Naive thymus-derived CD4-positive, alpha-beta T cell (primary cell): ENCODE measurements around the gene RERE. TPM values are rescaled to one million over a fixed set of nuclear protein-coding genes. Genes with fewer than 3 reads are reported as not detected.
"Not testable (repeated sequence)": the region's sequence is repeated elsewhere in the genome, so short reads cannot be mapped to it uniquely, and the experiment has no call there.

Experiments
- ATAC-seq: fragments of 150-1000 bp; cut with Tn5 transposase; 2 replicates; pipeline ENCODE4 v1.10.0; 2021; ENCODE audit warnings: mild to moderate bottlenecking, moderate library complexity
- CTCF ChIA-PET: fragments of 350-600 bp; sonication (Branson Sonifier 250); formaldehyde crosslinking; loops from one replicate; lab custom pipeline; 2021; ENCODE audit warnings: antibody characterized with exemption; lab: Charles Lee
- POLR2A ChIA-PET: fragments of 350-600 bp; sonication (Branson Sonifier 250); formaldehyde crosslinking; loops from one replicate; lab custom pipeline; 2021; ENCODE audit warnings: antibody characterized with exemption, inconsistent platforms; lab: Charles Lee
- DNase-seq, 9 donors: peaks; one replicate each; pipeline versions ENCODE4 v3.0.0 to v3.0.0-alpha.2; 2020 to 2022; ENCODE audit warnings: mixed read lengths in 1 of 9
- H3K27ac ChIP-seq: one replicate; pipeline ENCODE4 v1.7.0; 2013; ENCODE audit warnings: mild to moderate bottlenecking, low read depth, low read length, moderate library complexity
- H3K27me3 ChIP-seq, 2 donors: one replicate each; pipeline ENCODE4 v1.7.0; 2013; ENCODE audit warnings: low read length in 2 of 2, mild to moderate bottlenecking in 2 of 2, moderate library complexity in 2 of 2; ENCODE audit not compliant: control insufficient read depth in 2 of 2, insufficient read depth in 2 of 2
- H3K36me3 ChIP-seq, 3 experiments: 1 replicate in 2 of 3; 2 replicates in 1 of 3; pipeline ENCODE4 v1.7.0; 2013; ENCODE audit warnings: low read length in 3 of 3, mild to moderate bottlenecking in 3 of 3, moderate library complexity in 1 of 3; ENCODE audit not compliant: insufficient read depth in 3 of 3, control insufficient read depth in 2 of 3
- H3K4me1 ChIP-seq, 2 donors: one replicate each; pipeline ENCODE4 v1.7.0; 2013; ENCODE audit warnings: low read length in 2 of 2, mild to moderate bottlenecking in 2 of 2, moderate library complexity in 1 of 2; ENCODE audit not compliant: control insufficient read depth in 2 of 2, insufficient read depth in 2 of 2
- H3K4me3 ChIP-seq: 2 replicates; pipeline ENCODE4 v1.7.0; 2013; ENCODE audit warnings: mild to moderate bottlenecking, low read length
- H3K9me3 ChIP-seq, 3 experiments: 1 replicate in 2 of 3; 2 replicates in 1 of 3; pipeline ENCODE4 v1.7.0; 2013; ENCODE audit warnings: low read length in 3 of 3; ENCODE audit not compliant: control insufficient read depth in 2 of 3
- H3K27ac Mint-ChIP-seq, 9 donors: one replicate each; pipeline ENCODE4 v1.8.0; 2020 to 2022; ENCODE audit warnings: mixed read lengths in 9 of 9, mild to moderate bottlenecking in 8 of 9, moderate library complexity in 5 of 9, inconsistent platforms in 2 of 9
- H3K27me3 Mint-ChIP-seq, 5 donors: one replicate each; pipeline ENCODE4 v1.8.0; 2021 to 2022; ENCODE audit warnings: mixed read lengths in 5 of 5, mild to moderate bottlenecking in 1 of 5
- H3K36me3 Mint-ChIP-seq, 5 donors: one replicate each; pipeline ENCODE4 v1.8.0; 2020 to 2022; ENCODE audit warnings: mixed read lengths in 5 of 5, mild to moderate bottlenecking in 3 of 5, inconsistent platforms in 1 of 5
- H3K4me1 Mint-ChIP-seq, 7 donors: one replicate each; pipeline ENCODE4 v1.8.0; 2020 to 2022; ENCODE audit warnings: mixed read lengths in 7 of 7, mild to moderate bottlenecking in 3 of 7, inconsistent platforms in 1 of 7
- H3K4me3 Mint-ChIP-seq, 10 donors: one replicate each; pipeline ENCODE4 v1.8.0; 2020 to 2022; ENCODE audit warnings: mild to moderate bottlenecking in 10 of 10, mixed read lengths in 10 of 10, moderate library complexity in 6 of 10, inconsistent platforms in 2 of 10
- H3K9me3 Mint-ChIP-seq, 11 donors: one replicate each; pipeline ENCODE4 v1.8.0; 2020 to 2022; ENCODE audit warnings: mixed read lengths in 11 of 11, mild to moderate bottlenecking in 4 of 11, inconsistent platforms in 1 of 11, moderate library complexity in 1 of 11
- intact Hi-C, 2 donors: fragments of 100-400 bp; cut with micrococcal nuclease; formaldehyde crosslinking; loops; one replicate each; pipeline ENCODE4 v1.15.1; 2023
- polyA plus RNA-seq, 2 donors: library from polyadenylated mRNA; unstranded; fragments of 300-500 nt; fragmentation: Illumina TruSeq; gene quantifications; one replicate each; pipeline ENCODE4 v1.2.3, GENCODE V29; 2021
- total RNA-seq, 6 experiments: library from RNA in 5 of 6; stranded (reverse) in 5 of 6; gene quantifications; 1 replicate in 5 of 6; 2 replicates in 1 of 6; pipeline ENCODE4 v1.2.3 and lab custom pipeline; 2021 to 2026

RERE gene
- total and polyA plus RNA-seq, 7 experiments from 2014 or later: 7.3 to 114 (median 106) TPM

GRCh38 chr1:8702472-8702849 is 115.0 kb downstream of the RERE start:
- Histone ChIP-seq H3K27me3 (peaks cover 3 to 27% of the 10 kb centered on the region in 2 donors), H3K4me1 (peaks cover 19 to 23% of the 10 kb centered on the region in 2 donors), H3K27ac (no peak overlapping the region), H3K36me3 (no peaks in the 10 kb centered on the region), H3K4me3 (no peak overlapping the region), H3K9me3 (no peaks in the 10 kb centered on the region)
- Mint-ChIP-seq H3K27ac (peak overlapping the region in 6 of 9 donors; percentile 52 to 91 (median 64)), H3K4me1 (peaks cover 19 to 53% (median 30%) of the 10 kb centered on the region in 7 donors), H3K27me3 (peaks cover 9 to 55% (median 52%) of the 10 kb centered on the region in 5 donors), H3K9me3 (peaks cover 0 to 6% (median 0%) of the 10 kb centered on the region in 11 donors), H3K4me3 (peak overlapping the region; percentile 53 to 88 (median 76)), H3K36me3 (peaks cover 0 to 4% (median 2%) of the 10 kb centered on the region in 5 donors)
- POLR2A ChIA-PET: interaction anchor here (0.7 to 0.8 kb wide), 2 partner anchors 22 to 33 kb away, joined by 3 read pairs; no protein-coding TSS in a partner anchor
- intact Hi-C loops: loop anchor here (1.0 to 10.0 kb wide), 6 partner anchors 8 to 550 kb away; partner anchors contain the start of genes RERE (in 2 of the 2) and GPR157 (in 1 of the 2)
- ATAC-seq (no peak), DNase-seq (peak in 4 of 9 donors; percentile 22 to 39 (median 28))
- CTCF ChIA-PET: no interaction called here

GRCh38 chr1:8701794-8702471 is 115.5 kb downstream of the RERE start:
- peak overlapping the region; percentile 10 to 93 (median 86) for H3K27ac Mint-ChIP-seq
- H3K4me3 Mint-ChIP-seq: peak overlapping the region; percentile 53 to 88 (median 76)
- H3K27me3 Mint-ChIP-seq: peaks cover 9 to 50% (median 47%) of the 10 kb centered on the region in 5 donors
- H3K36me3 Mint-ChIP-seq: peaks cover 0 to 4% (median 0%) of the 10 kb centered on the region in 5 donors
- no peaks in the 10 kb centered on the region for H3K36me3 ChIP-seq
- H3K4me3 ChIP-seq: no peak overlapping the region
- no peak for ATAC-seq
- no peak overlapping the region for H3K27ac ChIP-seq
- peak in 3 of 9 donors; percentile 20 to 27 (median 25) for DNase-seq
- ChIA-PET CTCF (no interaction called here), POLR2A (interaction anchor here (0.6 to 1.0 kb wide), 4 partner anchors 11 to 103 kb away, joined by 3 to 6 read pairs (median 3); no protein-coding TSS in a partner anchor)
- H3K9me3 Mint-ChIP-seq: peaks cover 0 to 6% (median 0%) of the 10 kb centered on the region in 11 donors
- intact Hi-C loops: loop anchor here (1.0 to 10.0 kb wide), 10 partner anchors 8 to 550 kb away; partner anchors contain the start of genes RERE (in 2 of the 2) and GPR157 (in 1 of the 2)
- peaks cover 19 to 50% (median 30%) of the 10 kb centered on the region in 7 donors for H3K4me1 Mint-ChIP-seq
- peaks cover 19 to 23% of the 10 kb centered on the region in 2 donors for H3K4me1 ChIP-seq
- H3K27me3 ChIP-seq: peaks cover 3 to 27% of the 10 kb centered on the region in 2 donors
- H3K9me3 ChIP-seq: no peaks in the 10 kb centered on the region

- peaks cover 4 to 34% (median 28%) of the 10 kb centered on the region in 5 donors for H3K27me3 Mint-ChIP-seq
- H3K27ac Mint-ChIP-seq: peak overlapping the region in 3 of 9 donors; percentile 8 to 51 (median 16)
- Histone ChIP-seq H3K4me3 (no peak overlapping the region), H3K27me3 (peaks cover 3 to 20% of the 10 kb centered on the region in 2 donors), H3K9me3 (no peaks in the 10 kb centered on the region), H3K36me3 (no peaks in the 10 kb centered on the region), H3K4me1 (peaks cover 19 to 23% of the 10 kb centered on the region in 2 donors), H3K27ac (no peak overlapping the region)
- ChIA-PET POLR2A (interaction anchor here (1.1 kb wide), 1 partner anchor 14 kb away, joined by 3 read pairs; no protein-coding TSS in a partner anchor), CTCF (no interaction called here)
- peaks cover 0 to 4% (median 0%) of the 10 kb centered on the region in 5 donors for H3K36me3 Mint-ChIP-seq
- DNase-seq (no peak), ATAC-seq (no peak)
- intact Hi-C loops: loop anchor here (2.0 to 10.0 kb wide), 6 partner anchors 35 to 547 kb away; partner anchors contain the start of genes GPR157 (in 1 of the 2) and RERE (in 1 of the 2)
- peaks cover 22 to 54% (median 30%) of the 10 kb centered on the region in 7 donors for H3K4me1 Mint-ChIP-seq
- H3K9me3 Mint-ChIP-seq: peaks cover 0 to 6% (median 0%) of the 10 kb centered on the region in 11 donors
- no peak overlapping the region for H3K4me3 Mint-ChIP-seq
Observed at GRCh38 chr1:8699679-8700078, 117.8 kb downstream of the RERE start.

- H3K9me3 Mint-ChIP-seq: peaks cover 0 to 6% (median 0%) of the 10 kb centered on the region in 11 donors
- no peak overlapping the region for H3K4me3 Mint-ChIP-seq
- intact Hi-C loops: no loop called here
- Histone ChIP-seq H3K36me3 (no peaks in the 10 kb centered on the region), H3K4me1 (peaks cover 19 to 23% of the 10 kb centered on the region in 2 donors), H3K4me3 (no peak overlapping the region), H3K9me3 (no peaks in the 10 kb centered on the region), H3K27me3 (peaks cover 3 to 15% of the 10 kb centered on the region in 2 donors), H3K27ac (no peak overlapping the region)
- DNase-seq (no peak), ATAC-seq (no peak)
- H3K36me3 Mint-ChIP-seq: peaks cover 0 to 4% (median 0%) of the 10 kb centered on the region in 5 donors
- POLR2A ChIA-PET: interaction anchor here (0.6 kb wide), 1 partner anchor 332 kb away, joined by 3 read pairs; no protein-coding TSS in a partner anchor
- H3K27ac Mint-ChIP-seq: peak overlapping the region in 1 of 9 donors; percentile 45
- H3K27me3 Mint-ChIP-seq: peaks cover 4 to 28% (median 21%) of the 10 kb centered on the region in 5 donors
- CTCF ChIA-PET: interaction anchor here (0.6 to 1.0 kb wide), 2 partner anchors 27 to 987 kb away, joined by 3 to 5 read pairs; no protein-coding TSS in a partner anchor
- H3K4me1 Mint-ChIP-seq: peaks cover 27 to 54% (median 30%) of the 10 kb centered on the region in 7 donors
Observed at GRCh38 chr1:8698937-8699447, 118.4 kb downstream of the RERE start.

GRCh38 chr1:8698012-8698630 is 119.3 kb downstream of the RERE start:
- CTCF ChIA-PET: interaction anchor here (0.6 to 1.0 kb wide), 2 partner anchors 28 to 988 kb away, joined by 3 to 5 read pairs; no protein-coding TSS in a partner anchor
- POLR2A ChIA-PET: interaction anchor here (0.6 kb wide), 1 partner anchor 331 kb away, joined by 3 read pairs; no protein-coding TSS in a partner anchor
- H3K27ac Mint-ChIP-seq: no peak overlapping the region

GRCh38 chr1:8695442-8695841 is 122.0 kb downstream of the RERE start:
- H3K9me3 Mint-ChIP-seq, H3K27ac ChIP-seq, intact Hi-C loops, H3K27me3 Mint-ChIP-seq, H3K9me3 ChIP-seq, ATAC-seq, H3K27me3 ChIP-seq, H3K4me1 ChIP-seq, H3K27ac Mint-ChIP-seq, H3K36me3 ChIP-seq, DNase-seq, H3K4me3 Mint-ChIP-seq, H3K36me3 Mint-ChIP-seq, H3K4me3 ChIP-seq: not testable (repeated sequence)
- peaks cover 0 to 35% (median 6%) of the 10 kb centered on the region in 7 donors for H3K4me1 Mint-ChIP-seq
- ChIA-PET POLR2A (interaction anchor here (0.6 kb wide), 2 partner anchors 10 to 270 kb away, joined by 3 to 4 read pairs; no protein-coding TSS in a partner anchor), CTCF (interaction anchor here (0.8 kb wide), 1 partner anchor 11 kb away, joined by 3 read pairs; no protein-coding TSS in a partner anchor)

More at GRCh38 chr1:8698012-8698630, 119.3 kb downstream of the RERE start:
- Histone ChIP-seq H3K4me3 (no peak overlapping the region), H3K27me3 (peaks cover 0 to 9% of the 10 kb centered on the region in 2 donors), H3K9me3 (no peaks in the 10 kb centered on the region), H3K4me1 (peaks cover 19% of the 10 kb centered on the region in 2 donors), H3K36me3 (no peaks in the 10 kb centered on the region), H3K27ac (no peak overlapping the region)
- no peak for ATAC-seq
- Mint-ChIP-seq H3K36me3 (peaks cover 0 to 4% (median 4%) of the 10 kb centered on the region in 5 donors), H3K4me1 (peaks cover 22 to 52% (median 27%) of the 10 kb centered on the region in 7 donors), H3K9me3 (peaks cover 0 to 6% (median 0%) of the 10 kb centered on the region in 11 donors), H3K4me3 (no peak overlapping the region), H3K27me3 (peaks cover 0 to 21% (median 14%) of the 10 kb centered on the region in 5 donors)
- intact Hi-C loops: no loop called here
- no peak for DNase-seq
